Subcutaneous adipose tissue (tissue), 4 donors: ENCODE measurements around the gene CCDC15. TPM values are rescaled to one million over a fixed set of nuclear protein-coding genes. Genes with fewer than 3 reads are reported as not detected.

Source experiments
- CTCF ChIP-seq: fragments of 450-650 bp; IDR thresholded peaks from one replicate; pipeline ENCODE4 v1.5.1; 2016; ENCODE audit warnings: low read depth, mild to moderate bottlenecking, control low read depth, antibody characterized with exemption, moderate library complexity
- total RNA-seq, 4 donors: library from RNA; depleted of rRNA; stranded (reverse); fragments of >200 nt; gene quantifications; one replicate each; pipeline ENCODE4 v1.1.0, GENCODE V29; 2016

CCDC15 gene
- total RNA-seq, 4 donors from 2014 or later, result 1.8 to 3.4 (median 2.6) TPM

DNA sequence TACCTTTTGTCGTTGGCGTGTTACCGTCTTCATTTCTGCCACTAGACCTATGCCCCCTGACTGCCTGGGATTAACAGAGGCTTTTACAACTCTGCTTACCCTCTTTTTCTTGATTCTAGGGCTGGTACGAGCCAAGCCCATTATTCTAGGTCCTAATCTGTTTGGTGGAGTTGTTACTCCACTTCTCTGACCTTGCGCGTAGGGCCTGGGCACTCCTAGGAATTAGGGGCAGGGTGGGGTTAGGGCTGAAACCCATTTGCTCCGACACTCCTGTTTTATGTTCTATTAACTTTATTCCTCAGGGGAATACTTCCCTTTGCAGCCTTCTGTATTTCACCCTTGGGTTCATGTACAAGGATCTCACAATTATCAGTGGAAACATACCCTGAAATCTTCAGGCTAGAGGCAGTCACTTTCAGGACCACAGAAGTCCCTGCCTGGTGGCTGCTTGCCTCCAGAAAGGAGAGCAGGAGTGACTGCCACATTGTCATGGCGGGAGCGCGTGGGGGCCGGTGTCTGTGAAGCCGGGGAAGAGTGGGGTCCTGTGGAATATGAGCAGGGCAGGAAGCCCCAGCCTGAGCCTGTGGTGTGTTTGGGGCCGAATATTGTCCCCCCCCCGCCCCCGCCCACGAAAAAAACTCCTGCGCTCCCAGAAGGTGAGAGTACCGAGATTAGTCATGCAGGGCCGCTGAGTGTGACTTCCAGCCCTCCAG is 108.4 kb downstream of the CCDC15 start:
- no peak for TF ChIP-seq CTCF

DNA sequence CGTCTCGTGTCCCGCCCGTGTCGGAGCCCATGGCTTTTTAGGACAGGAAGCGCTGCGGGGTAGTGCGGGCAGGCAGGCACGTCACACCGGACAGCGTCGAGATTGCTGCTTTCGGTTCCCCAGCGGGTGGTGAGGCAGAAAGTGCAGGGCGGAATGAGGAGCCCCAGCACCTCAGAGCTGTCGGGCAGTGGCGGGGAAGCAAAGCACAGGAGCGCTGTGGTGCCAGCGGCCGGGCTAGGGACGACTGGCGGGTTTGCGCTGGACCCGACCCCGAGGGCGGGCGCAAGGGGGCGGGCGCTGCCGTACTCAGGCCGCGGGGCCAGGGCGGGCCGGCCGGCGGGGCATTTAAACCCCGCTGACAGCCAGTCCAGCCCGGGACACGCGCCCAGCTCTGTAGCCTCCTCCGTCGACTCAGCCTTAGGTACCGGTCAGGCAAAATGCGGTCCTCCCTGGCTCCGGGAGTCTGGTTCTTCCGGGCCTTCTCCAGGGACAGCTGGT is 109.0 kb downstream of the CCDC15 start, which contains the start of gene SLC37A2:
SLC37A2 (plus strand) TSS at position 375 of the 498 bp plus-strand sequence; CDS start at position 438, 63 bp downstream.
- TF ChIP-seq CTCF, result no peak

DNA sequence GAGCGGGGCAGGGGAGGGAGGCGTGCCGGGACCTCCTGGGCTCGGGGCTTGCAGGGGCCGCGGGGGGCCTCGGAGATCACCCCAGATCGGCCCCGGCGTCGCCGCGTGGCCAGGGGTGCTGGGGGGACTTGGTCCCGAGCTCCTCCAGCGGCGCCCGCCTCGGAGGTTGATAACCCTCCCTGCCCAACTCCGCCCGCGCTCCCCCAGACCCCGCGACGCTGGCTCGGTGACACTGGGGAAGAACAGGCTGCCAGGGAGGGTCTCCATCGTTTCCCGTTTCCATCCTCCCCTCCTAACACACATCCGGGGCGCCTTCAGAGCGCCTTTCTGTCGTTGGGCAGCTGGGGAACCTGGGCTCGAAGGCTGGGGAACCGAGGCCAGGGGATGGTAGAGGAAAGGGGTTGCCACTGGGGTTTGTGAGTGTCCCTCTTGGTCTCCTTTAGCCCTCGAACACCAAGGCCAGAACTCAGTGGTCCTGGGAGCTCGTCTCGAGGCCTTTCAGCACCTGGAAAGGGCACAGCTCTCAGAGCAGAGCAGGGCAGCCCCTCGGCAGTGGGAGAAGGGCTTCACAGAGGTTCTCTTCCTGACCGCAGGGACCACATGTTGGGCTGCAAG is 109.5 kb downstream of the CCDC15 start:
- no peak for TF ChIP-seq CTCF

DNA sequence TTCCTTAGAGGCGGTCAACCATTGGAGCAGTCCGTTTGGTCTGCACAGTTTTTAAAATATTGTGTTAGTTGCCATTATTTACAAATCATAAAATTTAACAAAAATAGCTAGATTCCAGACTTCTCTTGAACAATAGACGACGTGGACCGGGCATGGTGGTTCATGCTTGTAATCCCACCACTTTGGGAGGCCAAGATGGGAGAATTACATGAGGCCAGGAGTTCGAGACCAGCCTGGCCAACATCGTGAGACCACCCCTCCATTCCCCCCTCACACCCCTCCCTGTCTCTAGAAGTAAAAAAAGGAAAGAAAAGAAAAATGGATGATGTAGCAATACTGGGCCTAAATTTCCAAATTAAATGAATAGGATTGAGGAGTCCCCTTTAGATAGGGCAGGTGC is 110.1 kb downstream of the CCDC15 start:
- TF ChIP-seq CTCF, result no peak

- TF ChIP-seq CTCF, result no peak
Observed at GRCh38 chr11:125068368-125068767, 114.4 kb downstream of the CCDC15 start.

- TF ChIP-seq CTCF, result no peak
Observed at GRCh38 chr11:125069008-125069407, 115.0 kb downstream of the CCDC15 start.

- no peak for TF ChIP-seq CTCF
Observed at GRCh38 chr11:125069796-125070195, 115.8 kb downstream of the CCDC15 start.
